K562 (cell line): Measurements from ENCODE around the gene TNFRSF18. TPM values are rescaled to one million over a fixed set of nuclear protein-coding genes. Genes with fewer than 3 reads are reported as not detected.

Experiments used
- AFF4 ChIP-seq: sonication (generic); formaldehyde crosslinking; IDR thresholded peaks from 2 replicates; pipeline ENCODE4 v1.8.0; 2023; ENCODE audit warnings: mild to moderate bottlenecking, missing genetic modification reagents
- BRD4 ChIP-seq: fragments of 200-600 bp; sonication (generic); IDR thresholded peaks from 2 replicates; pipeline ENCODE4 v1.6.1; 2017; ENCODE audit warnings: inconsistent platforms
- CBX1 ChIP-seq: sonication (generic); IDR thresholded peaks from 2 replicates; pipeline ENCODE4 v1.6.1; 2016; ENCODE audit warnings: antibody characterized with exemption, low read depth, mild to moderate bottlenecking
- CEBPB ChIP-seq: fragments of 450-650 bp; IDR thresholded peaks from 2 replicates; pipeline ENCODE4 v1.6.1; 2016; ENCODE audit warnings: missing genetic modification characterization, missing compliant biosample characterization
- CHD2 ChIP-seq: IDR thresholded peaks from 2 replicates; pipeline ENCODE4 v1.6.1; 2011; ENCODE audit warnings: low read depth, low read length
- E2F3 ChIP-seq: fragments of 250-450 bp; sonication (Bioruptor Pico); IDR thresholded peaks from 2 replicates; pipeline ENCODE4 v1.4.0; 2020; ENCODE audit warnings: mild to moderate bottlenecking
- EP400 ChIP-seq: fragments of 450-650 bp; IDR thresholded peaks from 2 replicates; pipeline ENCODE4 v1.6.1; 2017; ENCODE audit warnings: antibody characterized with exemption, mild to moderate bottlenecking, moderate library complexity
- ESRRA ChIP-seq: fragments of 450-650 bp; IDR thresholded peaks from 2 replicates; pipeline ENCODE4 v1.6.1; 2014; ENCODE audit warnings: low read depth, mild to moderate bottlenecking, moderate library complexity, borderline replicate concordance
- FOXA1 ChIP-seq: fragments of 450-650 bp; IDR thresholded peaks from 2 replicates; pipeline ENCODE4 v1.6.1; 2016; ENCODE audit warnings: mild to moderate bottlenecking, borderline replicate concordance
- GABPB2 ChIP-seq: fragments of 250-450 bp; sonication (Bioruptor Pico); conservative IDR thresholded peaks from 2 replicates; pipeline ENCODE4 v1.5.1; 2021; ENCODE audit warnings: mild to moderate bottlenecking
- GATA2 ChIP-seq: sonication (generic); formaldehyde crosslinking; IDR thresholded peaks from 2 replicates; pipeline ENCODE4 v1.4.0; 2020; ENCODE audit warnings: mild to moderate bottlenecking, missing genetic modification reagents
- HCFC1 ChIP-seq: IDR thresholded peaks from 2 replicates; pipeline ENCODE4 v1.6.1; 2012; ENCODE audit warnings: low read depth, low read length, improper control_type of control experiment
- HMG20A ChIP-seq: fragments of 450-650 bp; formaldehyde crosslinking; conservative IDR thresholded peaks from 2 replicates; pipeline ENCODE4 v1.4.0; 2020; ENCODE audit warnings: mild to moderate bottlenecking, mixed read lengths
- KLF13 ChIP-seq: fragments of 450-650 bp; IDR thresholded peaks from 2 replicates; pipeline ENCODE4 v1.6.1; 2016; ENCODE audit warnings: missing genetic modification characterization, low read depth, mild to moderate bottlenecking, missing compliant biosample characterization, moderate library complexity, borderline replicate concordance
- NFE2 ChIP-seq: IDR thresholded peaks from 2 replicates; pipeline ENCODE4 v1.6.1; 2014; ENCODE audit warnings: antibody characterized with exemption, low read depth
- POLR2AphosphoS2 ChIP-seq: IDR thresholded peaks from 2 replicates; pipeline ENCODE4 v1.6.1; 2012; ENCODE audit warnings: low read length, improper control_type of control experiment
- SMAD4 ChIP-seq: fragments of 250-450 bp; sonication (Bioruptor Pico); conservative IDR thresholded peaks from 2 replicates; pipeline ENCODE4 v1.8.0; 2021; ENCODE audit warnings: inconsistent platforms, mild to moderate bottlenecking, moderate library complexity
- SMC3 ChIP-seq: conservative IDR thresholded peaks from 2 replicates; pipeline ENCODE4 v1.6.1; 2011; ENCODE audit warnings: low read depth, low read length, improper control_type of control experiment; ENCODE audit not compliant: insufficient read depth
- SP1 ChIP-seq: sonication (generic); formaldehyde crosslinking; IDR thresholded peaks from 2 replicates; pipeline ENCODE4 v1.8.1; 2022; ENCODE audit warnings: mild to moderate bottlenecking, missing genetic modification reagents
- ZFPM2 ChIP-seq: fragments of 250-450 bp; sonication (Bioruptor Pico); IDR thresholded peaks from 2 replicates; pipeline ENCODE4 v1.5.1; 2022; ENCODE audit warnings: mild to moderate bottlenecking
- ZFX ChIP-seq: sonication (generic); formaldehyde crosslinking; IDR thresholded peaks from 2 replicates; pipeline ENCODE4 v1.8.0; 2022; ENCODE audit warnings: mild to moderate bottlenecking, missing genetic modification reagents, moderate library complexity
- ZNF175 ChIP-seq: fragments of 200-800 bp; sonication (Bioruptor generic); IDR thresholded peaks from 2 replicates; pipeline ENCODE4 v1.6.1; 2016; ENCODE audit warnings: low read depth, mild to moderate bottlenecking, missing genetic modification characterization, missing compliant biosample characterization
- ZNF274 ChIP-seq: IDR thresholded peaks from 2 replicates; pipeline ENCODE4 v1.6.1; 2011; ENCODE audit warnings: low read depth, mild to moderate bottlenecking, low read length, moderate library complexity, borderline replicate concordance
- ZNF75A ChIP-seq: fragments of 450-650 bp; formaldehyde crosslinking; IDR thresholded peaks from 2 replicates; pipeline ENCODE4 v1.4.0; 2020; ENCODE audit warnings: mild to moderate bottlenecking
- polyA plus RNA-seq, 8 experiments: library from polyadenylated mRNA; depleted of rRNA in 4 of 8; stranded (reverse) in 5 of 8; unstranded in 3 of 8; fragments of >200 nt; fragmentation: Nextera tagmentation in 2 of 8; fragmentation: Illumina TruSeq in 1 of 8; extraction: Ambion mirVana in 2 of 8; extraction: Trizol in 1 of 8; gene quantifications; 2 replicates each; pipeline versions ENCODE4 v1.2.1 to v1.2.3, GENCODE V29; 2011 to 2014; ENCODE audit warnings: inconsistent platforms in 1 of 8, missing spikeins in 1 of 8
- total RNA-seq, 7 experiments: library from RNA; depleted of rRNA in 6 of 7; stranded (reverse); fragments of >200 nt in 6 of 7; fragmentation: Illumina TruSeq in 2 of 7; extraction: Trizol in 2 of 7; gene quantifications; 2 replicates each; pipeline versions ENCODE4 v1.2.1 to v1.2.3, GENCODE V29; 2011 to 2021; ENCODE audit warnings: low replicate concordance in 1 of 7
- TF ChIP-seq, protein P1 (sequence below): sonication (generic); formaldehyde crosslinking; IDR thresholded peaks from 2 replicates; pipeline ENCODE4 v1.5.0; 2020; ENCODE audit warnings: missing genetic modification reagents
- TF ChIP-seq, protein P2 (sequence below): fragments of 450-650 bp; conservative IDR thresholded peaks from 2 replicates; pipeline ENCODE4 v1.6.1; 2016; ENCODE audit warnings: missing genetic modification characterization, low read depth, mild to moderate bottlenecking, missing compliant biosample characterization, moderate library complexity

Gene TNFRSF18
- total and polyA plus RNA-seq, 9 of the 15 experiments (the other 6 are each of a cell fraction or from before 2014, with no cell fraction given): 0.24 to 0.27 TPM; not detected in 7

DNA sequence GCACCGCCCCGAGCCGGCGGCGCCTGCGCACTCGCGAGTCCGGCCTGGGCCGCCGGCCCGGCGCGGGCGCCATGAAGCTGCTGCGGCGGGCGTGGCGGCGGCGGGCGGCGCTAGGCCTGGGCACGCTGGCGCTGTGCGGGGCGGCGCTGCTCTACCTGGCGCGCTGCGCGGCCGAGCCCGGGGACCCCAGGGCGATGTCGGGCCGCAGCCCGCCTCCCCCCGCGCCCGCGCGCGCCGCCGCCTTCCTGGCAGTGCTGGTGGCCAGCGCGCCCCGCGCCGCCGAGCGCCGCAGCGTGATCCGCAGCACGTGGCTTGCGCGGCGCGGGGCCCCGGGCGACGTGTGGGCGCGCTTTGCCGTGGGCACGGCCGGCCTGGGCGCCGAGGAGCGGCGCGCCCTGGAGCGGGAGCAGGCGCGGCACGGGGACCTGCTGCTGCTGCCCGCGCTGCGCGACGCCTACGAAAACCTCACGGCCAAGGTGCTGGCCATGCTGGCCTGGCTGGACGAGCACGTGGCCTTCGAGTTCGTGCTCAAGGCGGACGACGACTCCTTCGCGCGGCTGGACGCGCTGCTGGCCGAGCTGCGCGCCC, 25.9 kb upstream of the TNFRSF18 start, which contains the start of gene B3GALT6 (continued):
- TF ChIP-seq NFE2: no peak
- no peak for TF ChIP-seq ZNF274
- no peak for TF ChIP-seq CHD2
- no peak for TF ChIP-seq AFF4 (CRISPR knock-in tag)
- TF ChIP-seq HMG20A (CRISPR knock-in tag): no peak
- no peak for TF ChIP-seq GABPB2
- TF ChIP-seq, protein P1, sequence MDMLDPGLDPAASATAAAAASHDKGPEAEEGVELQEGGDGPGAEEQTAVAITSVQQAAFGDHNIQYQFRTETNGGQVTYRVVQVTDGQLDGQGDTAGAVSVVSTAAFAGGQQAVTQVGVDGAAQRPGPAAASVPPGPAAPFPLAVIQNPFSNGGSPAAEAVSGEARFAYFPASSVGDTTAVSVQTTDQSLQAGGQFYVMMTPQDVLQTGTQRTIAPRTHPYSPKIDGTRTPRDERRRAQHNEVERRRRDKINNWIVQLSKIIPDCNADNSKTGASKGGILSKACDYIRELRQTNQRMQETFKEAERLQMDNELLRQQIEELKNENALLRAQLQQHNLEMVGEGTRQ (CRISPR knock-in tag): 0 out of 2 replicates have a peak, but pooled peaks have one; percentile 21
- TF ChIP-seq CBX1: no peak
- TF ChIP-seq SMAD4 (CRISPR knock-in tag): peak; percentile 91
- no peak for TF ChIP-seq CEBPB (tag)
- peak; percentile 80; the same call in 1 of the 2 replicates for TF ChIP-seq ZNF175 (CRISPR knock-in tag)
- TF ChIP-seq FOXA1: no peak
- no peak for TF ChIP-seq HCFC1
- TF ChIP-seq POLR2AphosphoS2: no peak
- no peak for TF ChIP-seq GATA2 (CRISPR knock-in tag)
- no peak for TF ChIP-seq KLF13 (tag)
- TF ChIP-seq ZNF75A: no peak
- TF ChIP-seq ZFPM2: peak; percentile 78; the same call in 1 of the 2 replicates
- TF ChIP-seq EP400: no peak
- no peak for TF ChIP-seq SP1 (CRISPR knock-in tag)
- no peak for TF ChIP-seq ESRRA
- TF ChIP-seq E2F3 (CRISPR knock-in tag): no peak; the same call in 1 of the 2 replicates
- TF ChIP-seq SMC3: no peak
- no peak for TF ChIP-seq BRD4
- TF ChIP-seq, protein P2, sequence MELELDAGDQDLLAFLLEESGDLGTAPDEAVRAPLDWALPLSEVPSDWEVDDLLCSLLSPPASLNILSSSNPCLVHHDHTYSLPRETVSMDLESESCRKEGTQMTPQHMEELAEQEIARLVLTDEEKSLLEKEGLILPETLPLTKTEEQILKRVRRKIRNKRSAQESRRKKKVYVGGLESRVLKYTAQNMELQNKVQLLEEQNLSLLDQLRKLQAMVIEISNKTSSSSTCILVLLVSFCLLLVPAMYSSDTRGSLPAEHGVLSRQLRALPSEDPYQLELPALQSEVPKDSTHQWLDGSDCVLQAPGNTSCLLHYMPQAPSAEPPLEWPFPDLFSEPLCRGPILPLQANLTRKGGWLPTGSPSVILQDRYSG: no peak
- TF ChIP-seq ZFX (CRISPR knock-in tag): no peak
